ENCODE measurements around the gene C2CD4C. TPM values are rescaled to one million over a fixed set of nuclear protein-coding genes. Genes with fewer than 3 reads are reported as not detected.

The C2CD4C gene
- total RNA-seq, 1 experiment from 2014 or later, result 14.6 TPM

GRCh38 chr19:364496-365287, 44.3 kb downstream of the C2CD4C start:
- Histone ChIP-seq H3K18ac (ENCODE audit: insufficient read length, low read depth, low read length) (no peak overlapping the region), H4K91ac (ENCODE audit: insufficient read length, low read depth, low read length) (no peak overlapping the region), H3K23ac (ENCODE audit: insufficient read length, low read depth, low read length) (no peak overlapping the region), H4K5ac (ENCODE audit: insufficient read length, low read depth, low read length) (no peak overlapping the region), H3K9me3 (ENCODE audit: control insufficient read depth, low read depth, low read length) (no peaks in the 10 kb centered on the region), H3T11ph (ENCODE audit: low read length) (no peak overlapping the region), H4K20me1 (ENCODE audit: control insufficient read depth, insufficient read depth, insufficient read length) (no peaks in the 10 kb centered on the region), H3K4ac (ENCODE audit: low read depth, low read length) (no peak overlapping the region), H2BK15ac (ENCODE audit: low read depth, low read length) (no peak overlapping the region), H2AK5ac (ENCODE audit: insufficient read length, low read length) (no peak overlapping the region), H3K4me1 (ENCODE audit: insufficient read depth, low read length) (no peaks in the 10 kb centered on the region), H2AFZ (ENCODE audit: low read length) (no peak overlapping the region), H3K27ac (ENCODE audit: insufficient read length, low read depth, low read length) (no peak overlapping the region), H2BK20ac (ENCODE audit: low read depth, low read length, poor library complexity, severe bottlenecking) (no peak overlapping the region), H2BK12ac (ENCODE audit: insufficient read length, low read depth, low read length) (no peak overlapping the region), H3K79me1 (ENCODE audit: insufficient read depth, low read depth, low read length, poor library complexity, severe bottlenecking) (no peaks in the 10 kb centered on the region), H4K8ac (replicated peaks; ENCODE audit: insufficient read length, low read depth, low read length) (no peak overlapping the region), H2BK5ac (ENCODE audit: insufficient read length, low read length) (no peak overlapping the region), H3K56ac (ENCODE audit: insufficient read length, low read depth, low read length) (no peak overlapping the region), H3K14ac (ENCODE audit: insufficient read depth, low read length) (no peak overlapping the region), H2BK120ac (ENCODE audit: low read depth, low read length, poor library complexity, severe bottlenecking) (no peak overlapping the region), H3K27me3 (ENCODE audit: insufficient read depth, low read length) (no peaks in the 10 kb centered on the region; the same call in 1 of the 2 replicates), H3K79me2 (ENCODE audit: insufficient read depth, low read length) (no peaks in the 10 kb centered on the region), H3K23me2 (ENCODE audit: insufficient read length, low read depth, low read length, poor library complexity, severe bottlenecking) (no peaks in the 10 kb centered on the region), H3K4me2 (ENCODE audit: insufficient read depth, insufficient read length, low read length) (no peak overlapping the region), H3K9ac (ENCODE audit: extremely low read depth, insufficient read length, low read length) (no peak overlapping the region)
- H3K27me3 Mint-ChIP-seq (ENCODE audit: low read depth), result peaks cover 17% of the 10 kb centered on the region
- H3K4me3 Mint-ChIP-seq, result no peak overlapping the region; a peak in 1 of 5 replicates
- no CpG with 5 or more reads among the region's 17 CpGs for WGBS (ENCODE audit: extremely low coverage, insufficient read length, low lambda C conversion rate)
- DNase-seq, result peak; percentile 10
- TF ChIP-seq CTCF (conservative IDR thresholded peaks at IDR 0.05), result no peak
- H3K9me3 Mint-ChIP-seq, result peaks cover 6 to 8% of the 10 kb centered on the region in 2 experiments; a peak in 2 of 5 replicates
- no peak overlapping the region for H3K27ac Mint-ChIP-seq
- peaks cover 0 to 4% (median 3%) of the 10 kb centered on the region in 3 experiments; a peak in 3 of 7 replicates for H3K36me3 Mint-ChIP-seq (ENCODE audit: insufficient read depth in 1 of 3, low read depth in 3 of 3)
- H3K4me1 Mint-ChIP-seq, result peaks cover 0 to 7% of the 10 kb centered on the region in 2 experiments; a peak in 1 of 4 replicates
